PC-9 (cell line): Measurements from ENCODE around the gene FAM217A. TPM values are rescaled to one million over a fixed set of nuclear protein-coding genes. Genes with fewer than 3 reads are reported as not detected.

Experiments used
- BruUV-seq: library from RNA; stranded (reverse); fragments of 400-500 nt; replicated peaks from 2 replicates; lab custom pipeline; 2021; lab: Mats Ljungman, UMichigan
- CTCF ChIA-PET: fragments of 300-600 bp; sonication (Branson Sonifier 250); formaldehyde crosslinking; loops from one replicate; lab custom pipeline; 2022; ENCODE audit warnings: antibody characterized with exemption; lab: Charles Lee
- POLR2A ChIA-PET: fragments of 300-600 bp; sonication (Branson Sonifier 250); formaldehyde crosslinking; loops from one replicate; lab custom pipeline; 2022; ENCODE audit warnings: antibody characterized with exemption; ENCODE audit not compliant: unreplicated experiment; lab: Charles Lee
- DNase-seq, 2 experiments: peaks; one replicate each; pipeline versions ENCODE4 v3.0.0 to v3.0.0-alpha.2; 2015 to 2022; ENCODE audit warnings: mixed read lengths in 1 of 2
- H2AFZ ChIP-seq: fragments of 200-600 bp; sonication (generic); 2 replicates; pipeline ENCODE4 v1.8.1; 2017; ENCODE audit warnings: antibody characterized with exemption
- H3F3A ChIP-seq: fragments of 200-600 bp; sonication (generic); 2 replicates; pipeline ENCODE4 v1.8.1; 2017; ENCODE audit warnings: antibody characterized with exemption, mild to moderate bottlenecking, low read depth; ENCODE audit not compliant: insufficient read depth
- H3K27ac ChIP-seq: fragments of 200-600 bp; sonication (generic); 2 replicates; pipeline ENCODE4 v1.6.1; 2016; ENCODE audit warnings: mixed run types
- H3K27me3 ChIP-seq: fragments of 200-600 bp; sonication (generic); 2 replicates; pipeline ENCODE4 v1.6.1; 2016; ENCODE audit warnings: low read depth, mixed run types; ENCODE audit not compliant: insufficient read depth
- H3K36me3 ChIP-seq: fragments of 200-600 bp; sonication (generic); 2 replicates; pipeline ENCODE4 v1.6.1; 2016; ENCODE audit warnings: low read depth, mixed run types
- H3K4me1 ChIP-seq: fragments of 200-600 bp; sonication (generic); replicated peaks from 2 replicates; pipeline ENCODE4 v1.6.1; 2016; ENCODE audit warnings: mixed run types; ENCODE audit not compliant: insufficient read depth
- H3K4me2 ChIP-seq: fragments of 200-600 bp; sonication (generic); 2 replicates; pipeline ENCODE4 v1.6.1; 2017; ENCODE audit warnings: mixed run types
- H3K4me3 ChIP-seq: fragments of 200-600 bp; sonication (generic); 2 replicates; pipeline ENCODE4 v1.6.1; 2016; ENCODE audit warnings: mixed run types
- H3K79me2 ChIP-seq: fragments of 200-600 bp; sonication (generic); 2 replicates; pipeline ENCODE4 v1.6.1; 2017; ENCODE audit warnings: low read depth, mixed run types
- H3K9me2 ChIP-seq: fragments of 200-600 bp; sonication (generic); 2 replicates; pipeline ENCODE4 v1.8.1; 2017; ENCODE audit warnings: mild to moderate bottlenecking; ENCODE audit not compliant: insufficient read depth
- H3K9me3 ChIP-seq: fragments of 200-600 bp; sonication (generic); 2 replicates; pipeline ENCODE4 v1.8.1; 2016; ENCODE audit warnings: low read depth; ENCODE audit not compliant: insufficient read depth
- H4K20me1 ChIP-seq: fragments of 200-600 bp; sonication (generic); 2 replicates; pipeline ENCODE4 v1.8.1; 2017; ENCODE audit not compliant: insufficient read depth
- EZH2 ChIP-seq: fragments of 200-600 bp; sonication (generic); IDR thresholded peaks from 2 replicates; pipeline ENCODE4 v1.8.0; 2017; ENCODE audit warnings: antibody characterized with exemption, low read depth
- intact Hi-C: fragments of 100-400 bp; cut with micrococcal nuclease; formaldehyde crosslinking; loops from one replicate; pipeline ENCODE4 v1.10.0; 2022; ENCODE audit not compliant: unreplicated experiment
- total RNA-seq: library from RNA; stranded (reverse); gene quantifications from 2 replicates; pipeline ENCODE4 v1.2.3, GENCODE V29; 2021
- TF ChIP-seq, protein P1 (sequence below): fragments of 200-600 bp; sonication (generic); conservative IDR thresholded peaks from 2 replicates; pipeline ENCODE4 v1.6.1; 2017; ENCODE audit warnings: mixed run types, antibody characterized with exemption, mild to moderate bottlenecking, moderate library complexity

Gene FAM217A
- total RNA-seq, 1 experiment from 2014 or later: not detected

DNA sequence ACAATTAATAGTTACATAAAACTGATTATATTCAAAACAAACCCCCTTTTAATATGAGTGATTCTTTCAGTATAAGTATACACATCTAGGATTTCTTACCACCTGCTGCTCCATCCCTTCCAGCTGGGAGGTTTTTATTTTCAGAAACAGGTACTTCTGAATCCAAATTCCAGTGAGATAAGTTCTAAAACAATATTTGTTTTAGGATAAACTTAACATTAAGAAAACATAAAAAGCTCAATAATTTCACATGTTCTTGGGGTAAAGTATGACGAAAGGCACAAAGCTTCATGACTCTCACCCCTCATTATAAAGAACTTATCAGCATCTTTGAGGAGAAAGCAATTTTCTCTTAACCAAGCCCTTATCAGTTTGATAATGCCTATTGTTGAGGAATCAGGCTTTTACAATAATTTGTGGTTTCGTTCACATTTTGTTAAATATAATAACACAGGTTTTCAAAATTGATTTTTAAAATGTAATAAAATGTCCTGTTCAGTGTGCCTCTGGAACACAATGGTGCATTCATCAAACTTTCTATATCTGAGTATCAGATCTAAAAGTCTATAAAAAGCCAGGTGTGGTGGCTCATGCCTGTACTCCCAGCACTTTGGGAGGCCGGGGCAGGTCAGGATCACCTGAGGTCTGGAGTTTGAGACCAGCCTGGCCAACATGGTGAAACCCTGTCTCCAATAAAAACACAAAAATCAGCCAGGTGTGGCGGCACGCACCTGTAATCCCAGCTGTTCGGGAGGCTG is 4.3 kb downstream of the FAM217A start:
- no peak for DNase-seq
- Histone ChIP-seq H4K20me1 (no peaks in the 10 kb centered on the region), H3K4me1 (no peaks in the 10 kb centered on the region), H3K9me3 (no peaks in the 10 kb centered on the region), H3K27ac (no peak overlapping the region), H3K9me2 (no peaks in the 10 kb centered on the region), H2AFZ (no peak overlapping the region), H3K27me3 (no peaks in the 10 kb centered on the region), H3F3A (no peaks in the 10 kb centered on the region), H3K4me3 (no peak overlapping the region), H3K4me2 (no peak overlapping the region), H3K36me3 (no peaks in the 10 kb centered on the region), H3K79me2 (no peaks in the 10 kb centered on the region)
- intact Hi-C loops: no loop called here
- TF ChIP-seq EZH2: no peak
- TF ChIP-seq, protein P1, sequence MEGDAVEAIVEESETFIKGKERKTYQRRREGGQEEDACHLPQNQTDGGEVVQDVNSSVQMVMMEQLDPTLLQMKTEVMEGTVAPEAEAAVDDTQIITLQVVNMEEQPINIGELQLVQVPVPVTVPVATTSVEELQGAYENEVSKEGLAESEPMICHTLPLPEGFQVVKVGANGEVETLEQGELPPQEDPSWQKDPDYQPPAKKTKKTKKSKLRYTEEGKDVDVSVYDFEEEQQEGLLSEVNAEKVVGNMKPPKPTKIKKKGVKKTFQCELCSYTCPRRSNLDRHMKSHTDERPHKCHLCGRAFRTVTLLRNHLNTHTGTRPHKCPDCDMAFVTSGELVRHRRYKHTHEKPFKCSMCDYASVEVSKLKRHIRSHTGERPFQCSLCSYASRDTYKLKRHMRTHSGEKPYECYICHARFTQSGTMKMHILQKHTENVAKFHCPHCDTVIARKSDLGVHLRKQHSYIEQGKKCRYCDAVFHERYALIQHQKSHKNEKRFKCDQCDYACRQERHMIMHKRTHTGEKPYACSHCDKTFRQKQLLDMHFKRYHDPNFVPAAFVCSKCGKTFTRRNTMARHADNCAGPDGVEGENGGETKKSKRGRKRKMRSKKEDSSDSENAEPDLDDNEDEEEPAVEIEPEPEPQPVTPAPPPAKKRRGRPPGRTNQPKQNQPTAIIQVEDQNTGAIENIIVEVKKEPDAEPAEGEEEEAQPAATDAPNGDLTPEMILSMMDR: no peak
- no TSS peak for BruUV-seq
- CTCF ChIA-PET: no interaction called here
- POLR2A ChIA-PET: no interaction called here

DNA sequence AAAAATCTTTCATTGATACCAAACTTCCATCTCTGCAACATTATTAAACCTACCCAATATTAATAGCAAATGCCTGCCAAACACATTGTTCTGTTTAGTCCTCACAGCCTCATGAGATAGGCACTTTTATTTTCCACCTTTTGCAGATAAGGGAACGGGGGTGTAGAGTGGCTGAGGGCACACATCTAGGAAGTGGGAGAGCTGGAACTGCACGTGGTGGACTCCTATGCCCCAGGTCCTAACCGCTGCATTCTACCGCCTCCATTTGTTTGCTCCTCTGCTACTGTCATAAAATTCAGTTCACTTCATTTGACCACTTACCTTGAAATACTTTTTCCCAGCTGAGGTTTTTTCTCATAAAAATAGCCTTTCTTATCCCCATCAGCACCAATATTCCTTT is 7.6 kb downstream of the FAM217A start:
- CTCF ChIA-PET: no interaction called here
- H2AFZ ChIP-seq: no peak overlapping the region
- BruUV-seq: no TSS peak

DNA sequence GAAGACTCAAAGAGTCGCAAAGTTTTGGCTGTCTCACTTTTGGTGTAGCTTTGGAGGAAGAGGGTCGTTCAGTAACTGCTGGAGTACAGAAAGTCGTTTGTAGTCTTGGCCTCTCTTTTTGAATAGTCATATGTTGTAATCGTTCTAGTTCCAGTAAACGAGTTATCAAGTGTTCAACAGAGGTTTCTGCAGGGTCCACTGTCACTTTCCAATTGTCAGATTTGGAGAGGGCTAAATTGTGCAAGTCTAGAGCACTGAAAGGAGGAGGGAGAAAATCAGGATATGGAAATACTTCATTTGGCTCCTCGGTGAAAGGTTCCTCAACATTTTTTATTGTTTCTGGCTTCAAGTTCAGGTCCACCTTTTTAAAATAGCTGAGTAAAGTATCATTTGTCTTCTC is 9.7 kb downstream of the FAM217A start:
- no peaks in the 10 kb centered on the region for H3F3A ChIP-seq
- DNase-seq: no peak
- H3K27ac ChIP-seq: no peak overlapping the region
- H3K9me2 ChIP-seq: no peaks in the 10 kb centered on the region
- H3K79me2 ChIP-seq: no peaks in the 10 kb centered on the region
- TF ChIP-seq EZH2: no peak
- TF ChIP-seq, protein P1: no peak
- H2AFZ ChIP-seq: no peak overlapping the region
- no peaks in the 10 kb centered on the region for H3K4me1 ChIP-seq
- no peak overlapping the region for H3K4me3 ChIP-seq
- H3K27me3 ChIP-seq: no peaks in the 10 kb centered on the region
- no peaks in the 10 kb centered on the region for H4K20me1 ChIP-seq
- ChIA-PET CTCF (no interaction called here), POLR2A (no interaction called here)
- no peak overlapping the region for H3K4me2 ChIP-seq
- intact Hi-C loops: no loop called here
- no peaks in the 10 kb centered on the region for H3K9me3 ChIP-seq
- no peaks in the 10 kb centered on the region for H3K36me3 ChIP-seq
- BruUV-seq: no TSS peak

More for the DNA sequence above, 7.6 kb downstream of the FAM217A start:
- Histone ChIP-seq H3K4me1 (no peaks in the 10 kb centered on the region), H3K36me3 (no peaks in the 10 kb centered on the region), H3K79me2 (no peaks in the 10 kb centered on the region), H3K27ac (no peak overlapping the region), H3K4me2 (no peak overlapping the region), H3K9me2 (no peaks in the 10 kb centered on the region), H4K20me1 (no peaks in the 10 kb centered on the region), H3F3A (no peaks in the 10 kb centered on the region), H3K27me3 (no peaks in the 10 kb centered on the region), H3K4me3 (no peak overlapping the region), H3K9me3 (no peaks in the 10 kb centered on the region)
- no peak for DNase-seq
- POLR2A ChIA-PET: interaction anchor here (0.8 kb wide), 1 partner anchor 48 kb away, joined by 7 read pairs; no protein-coding TSS in a partner anchor
- intact Hi-C loops: no loop called here
- no peak for TF ChIP-seq EZH2
- TF ChIP-seq, protein P1: no peak
